GM04504 (cell line): ENCODE data around the gene KTN1.

ENCODE experiments used
- DNase-seq: peaks from one replicate; pipeline ENCODE4 v3.0.0-alpha.2; 2012; ENCODE audit warnings: low read depth

The KTN1 gene

GRCh38 chr14:55577229-55577628 is 2.8 kb upstream of the KTN1 start:
- no peak for DNase-seq

DNA sequence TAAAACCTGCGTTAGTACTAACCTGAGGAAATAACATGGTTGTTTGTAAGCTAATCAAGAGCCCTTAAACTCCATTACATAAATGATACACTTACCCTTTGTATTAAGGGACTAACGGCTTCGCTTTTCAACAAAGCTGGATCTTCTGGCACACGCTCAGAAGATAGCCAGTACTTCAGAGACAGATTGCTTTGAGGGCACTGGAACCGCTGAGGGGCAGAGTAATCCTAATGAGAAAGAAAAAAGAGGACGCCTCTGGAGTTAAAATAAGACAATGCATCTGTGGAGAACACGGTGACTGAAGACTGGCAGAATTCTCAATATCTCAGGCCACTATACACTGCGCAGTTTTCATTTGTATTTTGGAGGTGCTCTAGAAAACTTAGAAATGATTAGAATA is 1.5 kb upstream of the KTN1 start:
- DNase-seq, result no peak

GRCh38 chr14:55580470-55581341 is 699 bp downstream of the KTN1 start:
- DNase-seq, result no peak

DNA sequence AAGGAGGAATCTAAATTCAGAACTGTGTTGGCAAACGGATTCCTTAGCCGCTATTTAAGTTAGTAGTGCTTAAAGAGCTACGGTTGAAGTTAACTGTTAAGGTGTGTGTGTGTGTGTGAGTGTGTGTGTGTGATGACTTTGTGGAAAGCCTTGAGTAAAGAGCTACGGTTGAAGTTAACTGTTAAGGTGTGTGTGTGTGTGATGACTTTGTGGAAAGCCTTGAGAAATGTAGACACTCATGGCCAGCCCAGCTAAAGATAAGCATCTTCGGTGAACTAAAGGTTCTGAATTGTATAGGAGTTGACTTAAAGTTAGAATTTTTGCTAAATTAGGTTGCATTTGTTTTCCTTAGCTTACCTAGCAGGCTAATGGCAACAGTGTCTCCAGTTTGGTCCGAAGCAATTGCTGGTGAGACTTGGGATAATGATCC is 1.4 kb downstream of the KTN1 start:
- no peak for DNase-seq

- no peak for DNase-seq
These were observed 2.7 kb downstream of the KTN1 start for GRCh38 chr14:55582746-55583145.

DNA sequence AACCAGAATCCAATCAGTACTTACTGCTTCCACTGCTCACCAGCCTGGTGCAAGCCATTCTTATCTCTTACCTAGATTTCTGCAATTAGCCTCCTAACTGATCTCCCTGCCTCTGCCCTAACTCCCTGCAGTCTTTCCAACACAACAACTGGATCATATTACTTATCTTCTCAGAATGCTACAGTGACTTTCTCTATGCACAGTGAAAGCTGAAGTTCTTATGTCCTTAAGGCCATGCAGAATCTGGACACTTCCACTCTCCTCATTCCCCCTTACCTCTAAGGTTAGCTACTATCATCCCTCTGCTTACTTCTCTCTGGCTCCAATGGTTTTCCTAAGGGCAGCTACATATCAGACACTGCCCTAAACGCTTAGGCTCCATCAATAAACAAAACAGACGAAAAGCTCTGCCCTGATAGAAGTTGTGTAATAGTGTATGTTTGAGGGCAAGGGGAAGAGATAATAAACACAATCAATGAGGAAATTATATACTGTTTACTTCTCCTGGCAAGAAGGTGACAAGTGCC is 4.0 kb downstream of the KTN1 start:
- DNase-seq, result no peak

DNA sequence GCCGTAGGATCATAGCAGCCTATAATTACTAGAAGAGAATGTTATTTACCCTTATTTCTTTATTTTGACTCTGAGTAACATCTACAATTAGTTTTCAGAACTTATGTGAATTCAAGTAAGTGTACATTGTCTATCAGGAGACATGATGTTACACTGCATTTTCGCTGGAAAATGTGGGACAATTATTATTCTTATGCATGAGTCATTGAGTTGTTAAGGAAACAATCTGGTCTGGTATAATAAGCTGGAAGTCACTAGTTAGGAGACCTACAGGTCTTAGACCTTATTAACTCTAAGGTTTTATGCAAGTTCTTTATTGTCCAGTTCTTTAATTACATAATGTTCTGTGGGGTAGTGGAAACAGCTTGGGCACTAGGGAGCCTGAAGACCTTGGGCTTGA is 5.8 kb downstream of the KTN1 start:
- no peak for DNase-seq

DNA sequence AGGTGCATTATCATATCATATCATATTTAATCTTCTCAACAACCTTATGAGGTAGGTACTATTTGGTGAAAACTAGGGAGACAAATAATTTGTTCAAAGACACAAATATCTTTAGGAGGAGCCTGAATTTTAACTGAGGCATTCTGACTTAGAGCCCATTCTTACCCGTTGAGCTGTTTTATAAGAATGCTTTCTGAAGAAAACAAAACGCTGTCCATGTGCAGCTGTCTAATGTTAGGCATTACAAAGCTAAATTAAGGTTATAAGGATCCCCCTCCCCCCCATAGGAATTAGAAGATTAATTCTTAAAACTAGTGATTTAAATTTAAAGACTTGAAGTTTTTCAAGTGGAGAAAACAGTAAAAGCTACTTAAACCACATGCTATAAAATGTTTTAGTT is 6.4 kb downstream of the KTN1 start:
- DNase-seq, result no peak

DNA sequence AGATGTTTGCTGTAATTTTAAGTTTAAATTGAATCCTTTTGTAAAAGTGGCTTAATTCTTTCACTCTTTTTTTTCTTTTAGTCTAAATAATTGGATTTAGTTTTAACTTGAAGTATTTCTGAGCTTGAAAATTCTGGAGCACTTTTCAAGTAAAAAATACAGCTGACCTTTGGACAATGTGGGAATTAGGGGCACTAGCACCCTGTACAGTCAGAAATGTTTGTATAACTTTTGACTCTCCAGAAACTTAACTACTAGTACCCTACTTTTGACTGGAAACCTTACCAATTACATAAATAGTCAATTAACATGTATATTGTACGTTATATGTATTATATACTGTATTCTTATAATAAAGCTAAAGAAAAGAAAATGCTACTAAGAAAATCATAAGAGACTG is 7.8 kb downstream of the KTN1 start:
- DNase-seq, result no peak

GRCh38 chr14:55588259-55588699 is 8.3 kb downstream of the KTN1 start:
- no peak for DNase-seq

DNA sequence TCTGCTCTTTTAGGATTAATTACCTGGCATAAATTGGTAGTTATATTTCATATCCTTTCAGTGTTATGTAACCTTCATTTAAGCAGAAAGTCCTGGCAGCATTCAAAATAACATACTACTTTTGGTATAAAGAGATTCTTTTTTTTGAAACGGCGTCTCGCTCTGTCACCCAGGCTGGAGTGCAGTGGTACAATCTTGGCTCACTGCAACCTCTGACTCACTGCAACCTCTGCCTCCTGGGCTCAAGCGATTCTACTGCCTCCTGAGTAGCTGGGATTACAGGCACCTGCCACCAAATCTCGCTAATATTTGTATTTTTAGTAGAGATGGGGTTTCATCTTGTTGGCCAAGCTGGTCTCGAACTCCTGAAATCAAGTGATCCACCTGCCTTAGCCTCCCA is 9.2 kb downstream of the KTN1 start:
- no peak for DNase-seq

- no peak for DNase-seq
These were observed 12.4 kb downstream of the KTN1 start for GRCh38 chr14:55592436-55592835.

- DNase-seq, result no peak
These were observed 13.7 kb downstream of the KTN1 start for GRCh38 chr14:55593698-55594097.

DNA sequence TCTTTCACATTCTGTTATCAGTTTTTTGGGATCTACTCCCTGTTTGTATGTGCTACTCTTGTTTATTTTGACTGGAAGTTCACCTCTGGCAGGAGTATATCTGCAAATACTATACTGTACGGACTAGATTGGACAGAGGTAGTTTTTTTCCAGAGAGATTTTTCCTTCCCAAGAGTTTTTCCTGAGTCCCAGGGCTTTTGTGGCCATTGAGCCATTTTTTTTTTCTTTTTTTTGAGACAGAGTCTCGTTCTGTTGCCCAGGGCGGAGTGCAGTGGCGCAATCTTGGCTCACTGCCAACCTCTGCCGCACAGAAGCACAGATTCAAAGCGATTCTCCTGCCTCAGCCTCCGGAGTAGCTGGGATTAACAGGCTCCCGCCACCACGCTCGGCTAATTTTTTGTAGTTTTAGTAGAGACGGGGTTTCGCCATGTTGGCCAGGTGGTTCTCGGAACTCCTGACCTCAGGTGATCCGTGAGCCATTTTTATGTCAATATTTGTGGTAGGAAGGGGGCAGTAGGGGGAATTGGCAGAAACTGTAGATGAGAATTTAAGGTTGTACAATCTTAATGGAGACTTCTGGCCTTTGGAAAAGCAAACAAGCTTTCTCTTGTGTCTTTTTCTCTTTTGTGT is 19.4 kb downstream of the KTN1 start:
- DNase-seq, result no peak

- DNase-seq, result no peak
These were observed 21.0 kb downstream of the KTN1 start for GRCh38 chr14:55600784-55601561.

DNA sequence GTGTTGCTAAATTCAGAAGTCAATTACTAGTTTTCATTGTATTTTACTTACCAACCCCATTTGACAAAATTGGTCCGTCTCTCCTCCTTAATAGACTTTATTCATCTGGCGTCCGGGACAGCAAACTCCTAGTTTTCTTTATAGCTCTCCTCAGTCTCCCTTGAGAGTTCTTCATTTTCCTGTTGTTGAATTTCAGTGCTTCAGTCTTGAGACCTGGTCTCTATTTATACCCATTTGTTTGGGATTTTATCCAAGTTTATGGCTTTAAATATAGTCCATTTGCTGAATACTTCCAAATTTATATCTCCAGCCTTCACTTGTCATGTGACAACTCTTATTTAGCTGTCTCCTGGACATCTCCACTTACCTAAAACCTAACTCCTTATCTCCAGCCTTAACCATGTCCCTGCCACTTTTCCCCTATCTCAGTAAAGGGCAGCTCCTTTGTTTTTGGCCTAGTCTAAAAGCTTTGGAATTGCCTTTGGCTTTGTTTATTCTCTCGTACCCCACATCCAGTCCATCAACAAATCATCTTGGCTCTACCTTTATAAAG is 23.5 kb downstream of the KTN1 start:
- DNase-seq, result no peak

DNA sequence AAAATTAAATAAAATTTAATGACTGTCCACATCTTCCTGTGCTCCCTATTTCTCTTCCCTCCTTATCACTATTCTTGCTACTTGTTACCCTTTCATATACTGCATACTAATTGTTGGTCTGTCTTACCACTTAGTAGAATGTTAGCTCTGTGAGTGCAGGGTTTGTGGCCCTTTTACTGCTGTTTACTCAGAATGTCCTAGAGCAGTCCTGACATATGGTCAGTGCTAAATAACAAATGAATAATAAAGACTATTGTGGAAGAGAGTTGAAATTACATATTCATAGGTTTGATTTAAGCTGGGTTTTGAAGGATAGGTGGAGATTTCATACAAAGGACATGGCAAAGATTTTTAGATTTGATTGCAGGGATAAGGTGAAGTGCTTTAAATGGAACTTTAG is 24.5 kb downstream of the KTN1 start:
- DNase-seq, result no peak

DNA sequence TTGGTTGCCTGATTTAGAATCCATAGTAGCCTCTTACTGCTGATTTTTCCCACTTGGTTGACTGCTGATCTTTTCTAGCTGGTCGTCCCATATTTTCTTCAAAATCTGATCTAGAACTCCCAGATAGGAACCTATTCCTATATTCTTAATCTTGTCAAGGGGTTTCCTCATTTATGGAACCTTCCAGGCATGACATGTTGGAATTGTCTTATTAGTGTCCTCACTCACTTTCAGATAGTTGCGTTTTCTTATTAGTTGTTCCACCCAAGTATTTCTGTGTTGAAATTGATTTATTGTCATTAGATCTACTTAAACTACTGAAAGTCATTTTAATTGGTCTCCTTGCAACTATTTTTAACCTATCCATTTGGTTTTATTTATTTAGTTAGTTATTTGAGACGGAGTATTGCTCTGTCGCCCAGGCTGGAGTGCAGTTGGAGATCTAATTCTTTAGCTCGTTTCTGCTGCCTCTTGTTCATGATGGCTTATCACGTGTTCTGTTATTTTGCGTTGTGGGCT is 25.0 kb downstream of the KTN1 start:
- DNase-seq, result no peak

GRCh38 chr14:55605793-55606192 is 25.8 kb downstream of the KTN1 start:
- DNase-seq, result no peak

GRCh38 chr14:55607386-55607785 is 27.4 kb downstream of the KTN1 start:
- no peak for DNase-seq

GRCh38 chr14:55609681-55610080 is 29.7 kb downstream of the KTN1 start:
- DNase-seq, result no peak
